HG02571 (cell line): Measurements from ENCODE around the gene TBCC.

Experiments
- ATAC-seq: cut with Tn5 transposase; IDR thresholded peaks from one replicate; pipeline ENCODE4 v1.9.1; 2021; ENCODE audit warnings: mild to moderate bottlenecking, moderate library complexity; ENCODE audit not compliant: unreplicated experiment

TBCC gene

GRCh38 chr6:42696526-42697267, 49.2 kb downstream of the TBCC start:
- ATAC-seq, result no peak

- ATAC-seq, result no peak
Measured at GRCh38 chr6:42694586-42694985, 51.3 kb downstream of the TBCC start.
